ENCODE results near the gene NRSN2.
"Not testable (repeated sequence)": the region's sequence is repeated elsewhere in the genome, so short reads cannot be mapped to it uniquely, and the experiment has no call there.

The NRSN2 gene

DNA sequence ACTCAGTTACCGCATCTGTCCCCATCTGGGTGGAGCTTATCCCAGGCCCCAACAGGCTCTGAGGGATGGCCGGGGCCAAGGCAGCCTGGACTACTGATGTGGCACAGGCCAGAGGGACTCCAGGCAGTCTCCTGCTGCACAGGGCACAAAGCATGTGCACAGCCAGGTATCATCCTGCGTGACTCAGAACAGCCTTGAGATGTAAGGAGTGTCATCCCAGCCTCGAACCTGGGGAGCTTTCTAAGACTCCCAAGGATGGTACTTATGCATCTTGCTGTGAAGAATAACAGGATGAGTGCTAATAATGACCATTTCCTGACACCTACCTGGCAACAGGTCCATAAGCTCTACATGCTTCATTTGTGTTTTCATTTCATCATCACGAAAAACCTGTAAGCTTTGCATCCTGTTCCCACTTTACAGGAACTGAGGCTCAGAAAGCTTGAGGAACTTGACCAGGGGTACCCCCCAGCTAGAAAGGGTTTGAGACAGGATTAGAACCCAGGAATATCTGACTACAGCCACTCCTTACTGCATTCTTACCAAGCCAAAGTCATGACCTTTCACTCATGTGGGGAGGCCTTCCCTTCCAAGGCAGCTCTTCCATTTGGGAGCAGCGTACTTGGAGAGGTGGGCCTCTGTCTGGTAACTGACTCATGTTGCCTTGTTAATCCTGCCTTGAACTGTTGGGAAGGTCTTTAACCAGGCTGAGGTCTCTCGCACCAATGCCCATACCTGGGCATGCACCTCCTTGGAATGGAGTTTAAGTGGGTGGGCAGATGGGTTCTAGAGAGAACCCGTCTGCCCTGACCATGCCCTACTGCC is 35.6 kb downstream of the NRSN2 start:
- no peak for DNase-seq
- H3K36me3 ChIP-seq (replicated peaks): no peaks in the 10 kb centered on the region
- H3K27me3 ChIP-seq (replicated peaks): no peaks in the 10 kb centered on the region
- H3K4me3 ChIP-seq (ENCODE audit: low read depth, low read length): peak overlapping the region; percentile 69
- H3K27ac ChIP-seq: no peak overlapping the region
- in situ Hi-C loops (cut with HindIII; ENCODE audit: low pct_ligation_motif_present, low sequenced_read_pairs): no loop called here
- no peak for TF ChIP-seq CTCF (IDR thresholded peaks at IDR 0.05; ENCODE audit: low read depth, low read length, missing control alignments)

DNA sequence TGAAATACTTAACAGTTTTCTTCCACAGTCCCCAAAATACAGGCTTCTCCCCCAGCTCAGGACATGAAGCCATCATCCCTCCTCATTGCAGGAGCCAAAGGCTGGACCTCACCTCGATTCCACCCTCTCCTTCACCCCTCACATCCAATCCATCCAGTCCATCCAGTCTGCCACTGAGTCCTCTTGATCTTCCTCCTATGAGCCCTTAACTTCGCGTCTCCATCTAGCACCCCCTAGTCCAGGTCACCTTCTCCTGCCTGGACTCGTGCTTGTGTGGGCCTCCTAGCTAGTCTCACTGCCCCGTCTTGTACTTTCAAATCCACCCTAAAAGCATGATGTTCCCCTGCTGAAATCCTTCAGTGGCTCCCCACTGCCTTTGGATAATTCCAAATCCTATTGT is 37.0 kb downstream of the NRSN2 start:
- no peak for DNase-seq
- Histone ChIP-seq H3K27ac (no peak overlapping the region), H3K4me3 (ENCODE audit: low read depth, low read length) (no peak overlapping the region), H3K27me3 (replicated peaks) (no peaks in the 10 kb centered on the region), H3K36me3 (replicated peaks) (peaks cover 8% of the 10 kb centered on the region)
- in situ Hi-C loops (cut with HindIII; ENCODE audit: low pct_ligation_motif_present, low sequenced_read_pairs): no loop called here
- no peak for TF ChIP-seq CTCF (IDR thresholded peaks at IDR 0.05; ENCODE audit: low read depth, low read length, missing control alignments)

GRCh38 chr20:384723-385122 is 37.8 kb downstream of the NRSN2 start:
- in situ Hi-C loops (cut with HindIII; ENCODE audit: low pct_ligation_motif_present, low sequenced_read_pairs): no loop called here
- peaks cover 8% of the 10 kb centered on the region for H3K36me3 ChIP-seq (replicated peaks)
- TF ChIP-seq CTCF (IDR thresholded peaks at IDR 0.05; ENCODE audit: low read depth, low read length, missing control alignments): no peak
- no peak overlapping the region for H3K27ac ChIP-seq
- H3K27me3 ChIP-seq (replicated peaks): no peaks in the 10 kb centered on the region
- H3K4me3 ChIP-seq (ENCODE audit: low read depth, low read length): no peak overlapping the region
- DNase-seq: no peak

DNA sequence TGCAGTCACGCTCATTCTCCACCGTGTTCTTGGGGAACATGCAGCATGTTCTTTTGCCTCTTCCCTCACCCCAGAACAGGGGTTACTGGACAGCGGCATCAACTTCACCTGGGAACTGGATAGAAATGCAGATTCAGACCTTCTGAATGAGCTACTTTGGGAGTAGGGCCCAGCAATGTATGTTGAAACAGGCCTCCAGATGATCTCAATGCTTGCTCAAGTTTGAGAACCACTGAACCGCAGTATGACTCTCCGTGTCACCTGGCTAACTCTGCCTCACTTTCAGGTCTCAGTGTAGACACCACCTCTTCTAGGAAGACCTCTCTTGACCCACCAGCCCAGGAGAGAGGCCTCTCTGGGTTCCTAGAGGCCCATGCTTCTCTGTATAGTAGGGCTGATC is 38.5 kb downstream of the NRSN2 start:
- no peak for TF ChIP-seq CTCF (IDR thresholded peaks at IDR 0.05; ENCODE audit: low read depth, low read length, missing control alignments)
- in situ Hi-C loops (cut with HindIII; ENCODE audit: low pct_ligation_motif_present, low sequenced_read_pairs): no loop called here
- no peak for DNase-seq
- no peak overlapping the region for H3K4me3 ChIP-seq (ENCODE audit: low read depth, low read length)
- peaks cover 8% of the 10 kb centered on the region for H3K36me3 ChIP-seq (replicated peaks)
- no peaks in the 10 kb centered on the region for H3K27me3 ChIP-seq (replicated peaks)
- H3K27ac ChIP-seq: no peak overlapping the region

DNA sequence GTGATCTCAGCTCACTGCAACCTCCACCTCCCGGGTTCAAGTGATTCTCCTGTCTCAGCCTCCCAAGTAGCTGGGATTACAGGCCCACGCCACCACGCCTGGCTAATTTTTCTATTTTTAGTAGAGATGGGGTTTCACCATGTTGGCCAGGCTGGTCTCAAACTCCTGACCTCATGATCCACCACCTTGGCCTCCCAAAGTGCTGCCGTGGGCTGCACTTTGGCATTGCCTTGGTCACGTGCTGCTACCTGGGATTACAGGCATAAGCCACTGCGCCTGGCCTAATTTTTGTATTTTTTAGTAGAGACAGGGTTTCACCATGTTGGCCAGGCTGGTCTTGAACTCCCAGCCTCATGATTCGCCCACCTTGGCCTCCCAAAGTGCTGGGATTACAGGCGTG is 39.7 kb downstream of the NRSN2 start:
- H3K27me3 ChIP-seq (replicated peaks); H3K4me3 ChIP-seq (ENCODE audit: low read depth, low read length); DNase-seq; H3K27ac ChIP-seq; in situ Hi-C loops (cut with HindIII; ENCODE audit: low pct_ligation_motif_present, low sequenced_read_pairs): not testable (repeated sequence)
- peaks cover 15% of the 10 kb centered on the region for H3K36me3 ChIP-seq (replicated peaks)

- no peak for TF ChIP-seq CTCF (IDR thresholded peaks at IDR 0.05; ENCODE audit: low read depth, low read length, missing control alignments)
- Histone ChIP-seq H3K27me3 (replicated peaks) (no peaks in the 10 kb centered on the region), H3K27ac (no peak overlapping the region), H3K4me3 (ENCODE audit: low read depth, low read length) (no peak overlapping the region), H3K36me3 (replicated peaks) (peaks cover 24% of the 10 kb centered on the region)
- no peak for DNase-seq
- in situ Hi-C loops (cut with HindIII; ENCODE audit: low pct_ligation_motif_present, low sequenced_read_pairs): no loop called here
These were observed 40.6 kb downstream of the NRSN2 start for GRCh38 chr20:387520-387919.

All from brain microvascular endothelial cell (primary cell).